ENCODE results near the gene CHML.
A peak's percentile ranks its signal among the peaks of the same experiment; 100 is the strongest.
"Not testable (repeated sequence)": the region's sequence is repeated elsewhere in the genome, so short reads cannot be mapped to it uniquely, and the experiment has no call there.

CHML gene

GRCh38 chr1:241640149-241640866 is at the start of gene CHML, which contains the start of gene OPN3:
TSS of gene CHML (minus strand) at chr1:241640369. CDS start at chr1:241635766, 4,603 bp downstream.
TSS of gene OPN3 (minus strand) at chr1:241640369. CDS start at chr1:241640254, 115 bp downstream.
- peak; percentile 77 to 93 (median 83) for DNase-seq (ENCODE audit: low read depth in 3 of 3, low spot score in 1 of 3)

GRCh38 chr1:241688940-241689368 is 48.8 kb upstream of the CHML start:
- DNase-seq (ENCODE audit: low read depth in 3 of 3, low spot score in 1 of 3): no peak

- DNase-seq (ENCODE audit: low read depth in 3 of 3, low spot score in 1 of 3): no peak
Measured at GRCh38 chr1:241684108-241684507, 43.9 kb upstream of the CHML start.

GRCh38 chr1:241682921-241683320 is 42.8 kb upstream of the CHML start:
- DNase-seq (ENCODE audit: low read depth in 3 of 3, low spot score in 1 of 3): no peak

GRCh38 chr1:241681861-241682448 is 41.8 kb upstream of the CHML start:
- DNase-seq (ENCODE audit: low read depth in 3 of 3, low spot score in 1 of 3): not testable (repeated sequence)

- no peak for DNase-seq (ENCODE audit: low read depth in 3 of 3, low spot score in 1 of 3)
Measured at GRCh38 chr1:241679961-241680360, 39.8 kb upstream of the CHML start.

GRCh38 chr1:241679404-241679803 is 39.2 kb upstream of the CHML start:
- no peak for DNase-seq (ENCODE audit: low read depth in 3 of 3, low spot score in 1 of 3)

GRCh38 chr1:241678536-241678935 is 38.4 kb upstream of the CHML start:
- DNase-seq (ENCODE audit: low read depth in 3 of 3, low spot score in 1 of 3): no peak

GRCh38 chr1:241677201-241677600 is 37.0 kb upstream of the CHML start:
- peak in 2 of 3 donors; percentile 2 to 9 for DNase-seq (ENCODE audit: low read depth in 3 of 3, low spot score in 1 of 3)

GRCh38 chr1:241675983-241676382 is 35.8 kb upstream of the CHML start:
- no peak for DNase-seq (ENCODE audit: low read depth in 3 of 3, low spot score in 1 of 3)

GRCh38 chr1:241674805-241675384 is 34.7 kb upstream of the CHML start:
- DNase-seq (ENCODE audit: low read depth in 3 of 3, low spot score in 1 of 3): no peak

- DNase-seq (ENCODE audit: low read depth in 3 of 3, low spot score in 1 of 3): no peak
Measured at GRCh38 chr1:241672301-241672700, 32.1 kb upstream of the CHML start.

- no peak for DNase-seq (ENCODE audit: low read depth in 3 of 3, low spot score in 1 of 3)
Measured at GRCh38 chr1:241666419-241666818, 26.2 kb upstream of the CHML start.

GRCh38 chr1:241660424-241660972 is 20.3 kb upstream of the CHML start:
- no peak for DNase-seq (ENCODE audit: low read depth in 3 of 3, low spot score in 1 of 3)

GRCh38 chr1:241659016-241659415 is 18.8 kb upstream of the CHML start:
- not testable (repeated sequence) for DNase-seq (ENCODE audit: low read depth in 3 of 3, low spot score in 1 of 3)

- no peak for DNase-seq (ENCODE audit: low read depth in 3 of 3, low spot score in 1 of 3)
Measured at GRCh38 chr1:241658081-241658793, 18.1 kb upstream of the CHML start.

GRCh38 chr1:241654641-241655040 is 14.5 kb upstream of the CHML start:
- no peak for DNase-seq (ENCODE audit: low read depth in 3 of 3, low spot score in 1 of 3)

GRCh38 chr1:241654019-241654418 is 13.8 kb upstream of the CHML start:
- no peak for DNase-seq (ENCODE audit: low read depth in 3 of 3, low spot score in 1 of 3)

- DNase-seq (ENCODE audit: low read depth in 3 of 3, low spot score in 1 of 3): no peak
Measured at GRCh38 chr1:241652012-241652411, 11.8 kb upstream of the CHML start, which contains the start of gene WDR64. TSS of gene WDR64 (plus strand) at chr1:241652281. CDS start at chr1:241652485, 204 bp downstream.

GRCh38 chr1:241648159-241648558 is 8.0 kb upstream of the CHML start:
- no peak for DNase-seq (ENCODE audit: low read depth in 3 of 3, low spot score in 1 of 3)

GRCh38 chr1:241647658-241648057 is 7.5 kb upstream of the CHML start:
- no peak for DNase-seq (ENCODE audit: low read depth in 3 of 3, low spot score in 1 of 3)
